ENCODE measurements around the gene RHBG.

DNA sequence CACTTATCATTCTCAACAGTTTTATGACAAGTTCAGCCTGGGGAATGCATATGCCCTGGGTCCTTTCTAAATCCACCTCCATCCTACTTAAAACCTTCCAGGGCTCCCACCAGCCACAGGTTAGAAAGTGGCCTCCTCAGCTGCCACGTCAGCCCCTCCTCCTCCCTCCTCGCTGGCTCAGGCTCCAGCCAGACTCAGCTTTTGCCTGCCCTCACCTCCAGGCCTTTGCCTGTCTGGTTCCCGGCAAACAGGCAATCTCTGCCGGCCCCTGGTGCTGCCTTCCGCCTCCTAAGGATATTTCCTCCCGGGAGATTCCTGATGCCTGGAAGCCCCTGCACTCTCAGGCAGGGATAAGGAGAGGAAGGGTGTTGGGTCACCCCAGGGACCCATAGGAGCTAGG, 9.5 kb downstream of the RHBG start:
- no peak for TF ChIP-seq EZH2 (IDR thresholded peaks at IDR 0.05; ENCODE audit: borderline replicate concordance, low read length)
- TF ChIP-seq, protein P1, sequence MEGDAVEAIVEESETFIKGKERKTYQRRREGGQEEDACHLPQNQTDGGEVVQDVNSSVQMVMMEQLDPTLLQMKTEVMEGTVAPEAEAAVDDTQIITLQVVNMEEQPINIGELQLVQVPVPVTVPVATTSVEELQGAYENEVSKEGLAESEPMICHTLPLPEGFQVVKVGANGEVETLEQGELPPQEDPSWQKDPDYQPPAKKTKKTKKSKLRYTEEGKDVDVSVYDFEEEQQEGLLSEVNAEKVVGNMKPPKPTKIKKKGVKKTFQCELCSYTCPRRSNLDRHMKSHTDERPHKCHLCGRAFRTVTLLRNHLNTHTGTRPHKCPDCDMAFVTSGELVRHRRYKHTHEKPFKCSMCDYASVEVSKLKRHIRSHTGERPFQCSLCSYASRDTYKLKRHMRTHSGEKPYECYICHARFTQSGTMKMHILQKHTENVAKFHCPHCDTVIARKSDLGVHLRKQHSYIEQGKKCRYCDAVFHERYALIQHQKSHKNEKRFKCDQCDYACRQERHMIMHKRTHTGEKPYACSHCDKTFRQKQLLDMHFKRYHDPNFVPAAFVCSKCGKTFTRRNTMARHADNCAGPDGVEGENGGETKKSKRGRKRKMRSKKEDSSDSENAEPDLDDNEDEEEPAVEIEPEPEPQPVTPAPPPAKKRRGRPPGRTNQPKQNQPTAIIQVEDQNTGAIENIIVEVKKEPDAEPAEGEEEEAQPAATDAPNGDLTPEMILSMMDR (conservative IDR thresholded peaks at IDR 0.05 in 1 of 2, IDR thresholded peaks at IDR 0.05 in 1 of 2; ENCODE audit: extremely low read depth in 1 of 2, insufficient read depth in 1 of 2, low read depth in 1 of 2, low read length in 2 of 2), result no peak
